NCI-H1436 treated with DMSO at 0.1 percent for 48 hours (cell line): ENCODE data around the gene FGFRL1.
"Not testable (repeated sequence)": the region's sequence is repeated elsewhere in the genome, so short reads cannot be mapped to it uniquely, and the experiment has no call there.

Experiments used
- DNase-seq: peaks from one replicate; lab custom pipeline; 2025; lab: John Stamatoyannopoulos, UW

Gene FGFRL1

GRCh38 chr4:992297-993110 lies 18.9 kb upstream of the FGFRL1 start:
- no peak for DNase-seq

GRCh38 chr4:993111-994029 lies 18.1 kb upstream of the FGFRL1 start, which contains the start of gene SLC26A1:
Gene SLC26A1, minus strand, starts transcription at chr4:993404. Its CDS starts 1,701 bp downstream, at chr4:991703.
- no peak for DNase-seq

GRCh38 chr4:995311-996026 lies 16.0 kb upstream of the FGFRL1 start:
- no peak for DNase-seq

- DNase-seq: no peak
These were observed 15.1 kb upstream of the FGFRL1 start for GRCh38 chr4:996030-996996.

- no peak for DNase-seq
These were observed 14.4 kb upstream of the FGFRL1 start for GRCh38 chr4:996997-997374.

- DNase-seq: no peak
These were observed 13.9 kb upstream of the FGFRL1 start for GRCh38 chr4:997375-998071.

GRCh38 chr4:998096-998691 lies 13.2 kb upstream of the FGFRL1 start:
- DNase-seq: no peak

- DNase-seq: not testable (repeated sequence)
These were observed 12.1 kb upstream of the FGFRL1 start for GRCh38 chr4:999240-999863.

GRCh38 chr4:999882-1000425 lies 11.5 kb upstream of the FGFRL1 start:
- DNase-seq: no peak

GRCh38 chr4:1000686-1001260 lies 10.7 kb upstream of the FGFRL1 start:
- no peak for DNase-seq

GRCh38 chr4:1001561-1002130 lies 9.8 kb upstream of the FGFRL1 start:
- no peak for DNase-seq

- no peak for DNase-seq
These were observed 9.2 kb upstream of the FGFRL1 start for GRCh38 chr4:1002131-1002630.

GRCh38 chr4:1002631-1003251 lies 8.7 kb upstream of the FGFRL1 start:
- no peak for DNase-seq

GRCh38 chr4:1003271-1004070 lies 8.0 kb upstream of the FGFRL1 start:
- no peak for DNase-seq

- DNase-seq: no peak
These were observed 7.4 kb upstream of the FGFRL1 start for GRCh38 chr4:1004071-1004418.

GRCh38 chr4:1004557-1005485 lies 6.6 kb upstream of the FGFRL1 start:
- no peak for DNase-seq
